PFSK-1 (cell line): Measurements from ENCODE around the gene IGHMBP2.

Experiments used
- FOXP2 ChIP-seq: optimal IDR thresholded peaks from 2 replicates; pipeline ENCODE3; 2011; ENCODE audit warnings: borderline replicate concordance, control low read depth, inconsistent platforms; ENCODE audit not compliant: insufficient read depth; ENCODE audit errors: extremely low read length, extremely low read depth
- POLR2AphosphoS5 ChIP-seq: IDR thresholded peaks from 2 replicates; pipeline ENCODE4 v1.6.1; 2012; ENCODE audit warnings: low read depth, mild to moderate bottlenecking, control low read depth, low read length, moderate library complexity
- SIN3A ChIP-seq: IDR thresholded peaks from 2 replicates; pipeline ENCODE4 v1.6.1; 2012; ENCODE audit warnings: mild to moderate bottlenecking, low read length, moderate library complexity, borderline replicate concordance; ENCODE audit not compliant: insufficient read depth
- TAF1 ChIP-seq: IDR thresholded peaks from 2 replicates; pipeline ENCODE4 v1.6.1; 2012; ENCODE audit warnings: low read length, control low read depth, borderline replicate concordance; ENCODE audit not compliant: insufficient read depth
- TF ChIP-seq, protein P1 (sequence below), 2 experiments: IDR thresholded peaks; 2 replicates each; pipeline versions ENCODE4 v1.6.1 to v1.8.0; 2011 to 2012; ENCODE audit warnings: low read depth in 2 of 2, low read length in 2 of 2, control low read depth in 1 of 2, inconsistent platforms in 1 of 2, mild to moderate bottlenecking in 1 of 2, moderate library complexity in 1 of 2; ENCODE audit not compliant: insufficient read depth in 1 of 2

The IGHMBP2 gene

DNA sequence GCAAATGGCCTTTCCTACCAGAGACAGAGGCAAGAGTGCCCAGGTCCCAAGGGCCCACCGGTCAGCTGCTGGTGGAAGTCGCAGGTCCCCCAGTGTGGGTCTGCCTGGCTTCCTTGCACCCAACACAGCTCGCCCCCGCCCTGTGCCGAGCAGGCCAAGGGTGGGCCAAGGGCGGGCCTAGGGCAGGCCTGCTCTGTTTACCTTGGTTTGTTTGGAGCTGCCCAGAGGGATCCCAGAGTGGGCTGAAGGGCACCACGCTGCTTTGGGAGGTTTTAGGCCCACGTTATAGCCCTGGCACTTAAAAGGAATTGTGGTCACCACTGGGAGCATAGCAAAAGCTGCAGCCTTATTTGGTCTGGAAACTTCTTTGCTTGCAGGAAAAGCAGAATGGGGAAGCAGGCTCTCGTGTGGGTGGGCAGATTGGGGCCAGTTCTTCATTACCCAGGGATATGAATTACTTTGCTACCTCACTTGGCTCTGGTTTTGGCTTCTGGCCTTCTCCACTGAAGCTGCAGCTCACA, 39.1 kb downstream of the IGHMBP2 start:
- TF ChIP-seq TAF1 (no peak), POLR2AphosphoS5 (no peak), FOXP2 (no peak)
- TF ChIP-seq, protein P1, sequence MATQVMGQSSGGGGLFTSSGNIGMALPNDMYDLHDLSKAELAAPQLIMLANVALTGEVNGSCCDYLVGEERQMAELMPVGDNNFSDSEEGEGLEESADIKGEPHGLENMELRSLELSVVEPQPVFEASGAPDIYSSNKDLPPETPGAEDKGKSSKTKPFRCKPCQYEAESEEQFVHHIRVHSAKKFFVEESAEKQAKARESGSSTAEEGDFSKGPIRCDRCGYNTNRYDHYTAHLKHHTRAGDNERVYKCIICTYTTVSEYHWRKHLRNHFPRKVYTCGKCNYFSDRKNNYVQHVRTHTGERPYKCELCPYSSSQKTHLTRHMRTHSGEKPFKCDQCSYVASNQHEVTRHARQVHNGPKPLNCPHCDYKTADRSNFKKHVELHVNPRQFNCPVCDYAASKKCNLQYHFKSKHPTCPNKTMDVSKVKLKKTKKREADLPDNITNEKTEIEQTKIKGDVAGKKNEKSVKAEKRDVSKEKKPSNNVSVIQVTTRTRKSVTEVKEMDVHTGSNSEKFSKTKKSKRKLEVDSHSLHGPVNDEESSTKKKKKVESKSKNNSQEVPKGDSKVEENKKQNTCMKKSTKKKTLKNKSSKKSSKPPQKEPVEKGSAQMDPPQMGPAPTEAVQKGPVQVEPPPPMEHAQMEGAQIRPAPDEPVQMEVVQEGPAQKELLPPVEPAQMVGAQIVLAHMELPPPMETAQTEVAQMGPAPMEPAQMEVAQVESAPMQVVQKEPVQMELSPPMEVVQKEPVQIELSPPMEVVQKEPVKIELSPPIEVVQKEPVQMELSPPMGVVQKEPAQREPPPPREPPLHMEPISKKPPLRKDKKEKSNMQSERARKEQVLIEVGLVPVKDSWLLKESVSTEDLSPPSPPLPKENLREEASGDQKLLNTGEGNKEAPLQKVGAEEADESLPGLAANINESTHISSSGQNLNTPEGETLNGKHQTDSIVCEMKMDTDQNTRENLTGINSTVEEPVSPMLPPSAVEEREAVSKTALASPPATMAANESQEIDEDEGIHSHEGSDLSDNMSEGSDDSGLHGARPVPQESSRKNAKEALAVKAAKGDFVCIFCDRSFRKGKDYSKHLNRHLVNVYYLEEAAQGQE (IDR thresholded peaks at IDR 0.05; ENCODE audit: insufficient read depth in 1 of 2, low read depth in 2 of 2, low read length in 2 of 2), result no peak

GRCh38 chr11:68946416-68947090, 42.9 kb downstream of the IGHMBP2 start:
- TF ChIP-seq FOXP2 (no peak), TAF1 (no peak), POLR2AphosphoS5 (no peak), SIN3A (no peak)
- TF ChIP-seq, protein P1 (IDR thresholded peaks at IDR 0.05; ENCODE audit: insufficient read depth in 1 of 2, low read depth in 2 of 2, low read length in 2 of 2), result no peak

- no peak for TF ChIP-seq SIN3A
- no peak for TF ChIP-seq TAF1
- TF ChIP-seq, protein P1 (IDR thresholded peaks at IDR 0.05; ENCODE audit: insufficient read depth in 1 of 2, low read depth in 2 of 2, low read length in 2 of 2), result no peak
- no peak for TF ChIP-seq FOXP2
- TF ChIP-seq POLR2AphosphoS5, result no peak
Observed at GRCh38 chr11:68947151-68947550, 43.5 kb downstream of the IGHMBP2 start.

DNA sequence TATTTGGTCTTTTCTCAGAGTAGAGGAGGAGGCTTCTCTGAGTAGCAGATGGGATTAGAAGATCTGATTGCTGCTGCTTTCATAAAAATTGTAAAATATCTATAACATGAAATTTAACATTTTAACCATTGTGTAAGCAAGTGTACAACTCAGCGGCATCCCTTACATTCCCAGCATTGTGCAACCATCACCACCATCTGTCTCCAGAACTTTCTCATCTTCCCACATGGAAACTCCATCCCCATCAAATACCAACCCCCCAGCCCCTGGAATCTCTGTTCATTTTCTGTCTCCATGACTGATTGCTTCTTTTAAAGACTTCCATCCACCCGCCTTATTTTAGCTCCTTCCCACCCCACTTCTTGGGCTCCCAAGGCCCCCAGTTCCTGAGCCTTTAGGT, 44.8 kb downstream of the IGHMBP2 start:
- TF ChIP-seq SIN3A, result no peak
- no peak for TF ChIP-seq POLR2AphosphoS5
- TF ChIP-seq TAF1, result no peak
- TF ChIP-seq, protein P1 (IDR thresholded peaks at IDR 0.05; ENCODE audit: insufficient read depth in 1 of 2, low read depth in 2 of 2, low read length in 2 of 2), result no peak
- TF ChIP-seq FOXP2, result no peak

GRCh38 chr11:68948935-68949334, 45.2 kb downstream of the IGHMBP2 start:
- TF ChIP-seq, protein P1 (IDR thresholded peaks at IDR 0.05; ENCODE audit: insufficient read depth in 1 of 2, low read depth in 2 of 2, low read length in 2 of 2), result no peak
- TF ChIP-seq SIN3A, result no peak
- no peak for TF ChIP-seq FOXP2
